GM12864 (cell line): ENCODE results near the gene FAM3A.

ENCODE experiments used
- DNase-seq: peaks from one replicate; pipeline ENCODE4 v3.0.0-alpha.2; 2011; ENCODE audit warnings: low read depth
- H3K4me3 ChIP-seq: 2 replicates; pipeline ENCODE4 v1.5.1; 2011; ENCODE audit warnings: mild to moderate bottlenecking, low read depth, low read length, control low read depth
- CTCF ChIP-seq: IDR thresholded peaks from 2 replicates; pipeline ENCODE4 v1.5.1; 2011; ENCODE audit warnings: low read depth, mild to moderate bottlenecking, moderate library complexity, low read length, control low read depth, inconsistent platforms; ENCODE audit errors: missing control alignments

The FAM3A gene

DNA sequence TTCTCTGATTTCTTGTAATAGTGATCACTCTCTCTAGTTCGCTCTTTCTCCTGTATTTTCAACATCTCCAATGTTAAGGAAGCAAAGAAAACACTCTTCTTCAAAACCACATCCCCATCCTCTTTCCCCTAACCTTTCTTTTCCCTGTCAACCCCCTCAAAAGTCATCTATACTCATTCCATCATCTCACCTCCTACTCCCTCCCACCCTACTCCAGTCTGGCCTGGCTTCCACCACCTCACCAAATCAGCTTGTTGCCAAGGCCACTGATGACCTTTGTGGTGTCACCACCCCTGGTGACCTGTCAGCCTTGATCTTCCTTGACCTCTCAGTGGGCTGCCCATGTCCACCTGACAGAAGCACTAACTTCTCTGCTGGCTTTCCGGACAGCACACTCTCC is 2.3 kb downstream of the FAM3A start:
- no peak for DNase-seq
- TF ChIP-seq CTCF = no peak

GRCh38 chrX:154512879-154513553 is 3.0 kb downstream of the FAM3A start:
- no peak for TF ChIP-seq CTCF
- DNase-seq = no peak
- no peak overlapping the region for H3K4me3 ChIP-seq

More for the DNA sequence above, 2.3 kb downstream of the FAM3A start:
- H3K4me3 ChIP-seq = no peak overlapping the region

GRCh38 chrX:154511761-154512160 is 4.3 kb downstream of the FAM3A start:
- no peak for TF ChIP-seq CTCF
- H3K4me3 ChIP-seq = no peak overlapping the region
- DNase-seq = no peak

DNA sequence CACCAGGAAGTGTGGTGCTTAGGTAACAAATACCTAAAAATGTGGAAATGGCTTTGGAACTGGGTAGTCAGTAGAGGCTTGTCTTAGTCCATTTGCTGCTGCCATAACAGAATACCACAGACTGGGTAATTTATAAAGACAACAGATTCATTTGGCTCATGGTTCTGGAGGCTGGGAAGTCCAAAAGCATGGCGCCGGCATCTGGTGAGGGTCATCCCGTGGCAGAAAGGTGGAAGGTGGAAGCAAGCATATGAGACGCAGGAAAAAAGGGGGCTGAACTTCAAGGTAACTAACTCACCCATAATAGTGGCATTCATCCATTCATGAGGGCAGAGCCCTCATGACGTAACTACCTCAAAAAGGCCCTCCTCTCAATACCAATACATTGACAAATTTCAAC is 6.6 kb downstream of the FAM3A start:
- no peak for DNase-seq
- no peak for TF ChIP-seq CTCF
- H3K4me3 ChIP-seq = no peak overlapping the region

DNA sequence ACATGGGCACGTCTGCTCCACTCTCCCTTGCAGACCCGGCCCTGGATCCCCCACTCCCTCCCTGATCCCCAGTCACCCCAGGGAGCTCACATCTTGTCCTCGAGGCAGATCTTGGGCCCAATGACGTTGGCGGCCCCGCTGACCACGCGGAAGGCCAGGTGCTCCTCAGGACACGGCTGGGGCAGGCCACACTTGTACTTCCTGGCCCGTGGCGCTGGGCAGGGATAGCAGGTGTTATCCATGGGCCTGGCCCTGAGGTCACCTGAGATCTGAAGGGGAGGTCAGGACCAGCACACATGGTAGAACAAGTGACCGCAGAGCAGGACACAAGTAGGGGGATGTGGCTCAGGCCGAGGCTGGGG is 7.7 kb downstream of the FAM3A start:
- no peak for TF ChIP-seq CTCF
- no peak overlapping the region for H3K4me3 ChIP-seq
- DNase-seq = no peak

DNA sequence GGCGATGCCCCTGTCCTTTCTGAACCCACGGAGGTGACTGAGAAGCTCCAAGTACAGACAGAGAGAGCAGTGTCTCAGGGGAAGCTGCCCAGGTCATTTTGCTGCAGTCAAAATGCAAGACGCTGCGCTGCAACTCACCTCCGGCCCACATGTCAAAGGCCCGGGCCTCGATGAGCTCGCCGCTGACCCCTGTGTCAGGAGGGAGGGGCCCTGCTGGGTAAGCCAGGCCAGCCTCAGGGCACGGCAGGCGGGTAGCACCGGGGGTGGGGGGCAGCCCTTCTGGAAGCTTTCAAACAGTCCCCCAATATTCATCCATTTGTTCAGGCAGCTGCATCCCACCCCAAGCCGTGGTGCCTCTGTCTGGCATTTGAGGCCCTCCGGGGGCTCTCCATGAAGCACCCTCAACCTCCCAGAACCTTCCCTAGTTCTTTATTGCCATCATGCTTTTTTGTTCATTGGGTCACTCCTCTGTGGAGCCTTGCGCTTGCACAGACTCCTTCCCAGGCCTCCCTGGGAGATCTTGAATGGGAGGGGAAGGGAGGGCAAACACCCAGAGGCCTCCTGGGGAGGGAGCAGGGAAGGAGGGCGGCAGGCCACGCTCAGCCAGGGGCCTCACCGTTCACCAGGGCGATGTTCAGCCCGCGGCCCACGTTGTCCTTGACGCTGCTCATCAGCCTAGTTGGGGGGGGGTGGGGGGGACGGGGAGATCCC is 8.2 kb downstream of the FAM3A start:
- no peak overlapping the region for H3K4me3 ChIP-seq
- TF ChIP-seq CTCF = no peak
- DNase-seq = no peak
